NCI-H2196 treated with DMSO at 0.1 percent for 48 hours (cell line): Measurements from ENCODE around the gene SAMD11.
A peak's percentile ranks its signal among the peaks of the same experiment; 100 is the strongest.
"Not testable (repeated sequence)": the region's sequence is repeated elsewhere in the genome, so short reads cannot be mapped to it uniquely, and the experiment has no call there.

Experiments
- DNase-seq: peaks from one replicate; lab custom pipeline; 2025; ENCODE audit not compliant: unreplicated experiment; lab: John Stamatoyannopoulos, UW

The SAMD11 gene

DNA sequence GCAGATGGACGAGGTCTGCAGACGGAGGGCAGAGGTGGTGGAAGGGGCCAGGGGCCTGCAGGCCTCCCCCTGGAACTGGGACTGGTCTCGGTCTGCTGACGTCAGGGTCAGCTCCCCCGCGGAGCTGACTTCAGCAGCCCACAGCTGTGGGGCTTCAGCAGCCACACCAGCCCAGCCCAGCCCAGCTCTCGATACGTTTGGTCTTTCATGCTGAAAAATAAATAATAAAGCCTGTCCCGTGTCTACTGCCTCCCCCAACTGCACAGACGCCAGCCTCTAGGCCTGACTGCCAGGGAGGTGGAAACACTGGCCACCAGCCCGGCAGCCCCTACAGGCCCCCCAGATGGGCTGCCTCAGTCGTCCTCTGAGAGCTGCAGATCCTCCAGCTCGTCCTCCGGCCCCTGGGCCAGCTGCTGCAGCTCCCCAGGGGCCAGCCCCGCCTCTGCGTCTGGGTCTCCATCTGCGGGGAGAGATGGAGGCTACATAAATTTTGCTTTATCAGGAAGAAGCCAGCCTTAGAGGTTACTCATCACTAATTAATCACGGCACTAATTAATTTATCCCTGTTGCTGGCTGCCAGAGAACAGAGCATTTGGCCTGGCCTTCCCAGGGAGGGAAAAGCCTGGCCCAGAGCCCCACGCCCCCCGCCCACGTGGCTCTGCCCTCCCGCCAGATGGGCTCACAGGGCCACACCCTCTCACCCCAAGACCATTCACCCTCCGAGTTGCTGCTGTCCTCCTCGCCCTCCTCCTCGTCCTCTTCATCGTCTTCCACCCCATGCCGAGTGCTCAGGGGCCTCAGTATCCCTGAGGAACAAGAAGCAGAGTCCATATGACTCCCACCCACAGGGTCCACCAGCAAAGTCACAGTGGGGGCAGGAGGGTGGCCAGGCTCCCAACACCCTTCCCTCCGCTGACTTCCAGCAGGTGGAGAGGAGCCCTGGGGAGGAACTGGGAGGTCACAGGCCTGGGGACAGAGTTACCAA, 20.9 kb downstream of the SAMD11 start:
- DNase-seq = no peak

DNA sequence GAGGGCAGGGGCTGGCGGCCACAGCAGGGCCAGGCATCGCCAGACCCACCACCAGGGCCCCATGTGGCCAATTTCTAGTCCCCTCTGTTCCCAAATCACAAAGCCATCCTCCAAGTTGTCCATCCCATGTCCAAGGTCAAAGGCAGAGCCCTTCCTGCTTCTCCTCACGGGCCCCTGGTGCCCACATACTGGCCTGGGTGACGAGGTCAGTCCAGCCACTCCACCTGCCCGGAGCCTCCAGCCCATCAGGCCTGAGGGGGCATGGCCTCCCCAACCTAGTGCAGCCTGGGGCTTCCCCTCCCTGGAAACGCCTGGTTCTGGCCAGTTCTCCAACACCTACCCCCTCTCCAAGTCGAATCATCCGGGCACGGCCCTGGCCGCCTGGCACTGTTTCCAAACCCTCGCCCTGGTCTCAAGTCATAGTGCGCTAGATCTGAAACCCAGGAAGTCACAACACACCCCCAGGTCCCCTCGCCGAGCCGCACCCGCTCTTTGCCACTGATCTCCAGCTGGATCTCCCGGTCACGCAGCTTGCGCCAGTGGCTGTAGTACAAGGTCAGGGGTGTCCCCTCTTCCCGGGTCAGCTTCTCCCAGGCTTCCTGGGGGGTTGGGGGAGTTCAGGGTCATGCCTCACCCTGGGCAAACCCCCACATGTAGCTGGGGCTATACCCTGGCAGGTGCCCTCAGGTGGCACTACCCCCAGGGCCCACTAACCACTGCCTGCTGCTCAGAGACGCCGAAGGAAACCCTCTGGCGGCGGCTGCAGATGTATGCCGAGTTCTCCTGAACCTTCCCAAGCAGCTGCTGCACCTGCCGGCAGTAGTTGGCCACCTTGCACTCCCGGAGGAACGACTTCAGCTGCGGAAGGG, 22.2 kb downstream of the SAMD11 start:
- no peak for DNase-seq

DNA sequence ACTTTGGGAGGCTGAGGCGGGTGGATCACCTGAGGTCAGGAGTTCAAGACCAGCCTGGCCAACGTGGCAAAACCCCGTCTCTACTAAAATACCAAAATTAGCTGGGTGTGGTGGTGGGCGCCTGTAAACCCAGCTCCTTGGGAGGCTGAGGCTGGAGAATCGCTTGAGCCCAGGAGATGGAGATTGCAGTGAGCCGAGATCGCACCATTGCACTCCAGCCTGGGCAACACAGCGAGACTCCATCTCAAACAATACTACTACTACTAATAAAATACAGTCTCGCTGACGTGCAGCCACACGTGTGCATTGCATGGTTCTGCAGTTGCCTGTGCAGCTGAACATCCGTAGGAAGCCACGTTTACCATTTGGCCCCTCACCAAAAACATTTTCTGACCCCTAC, 23.1 kb downstream of the SAMD11 start:
- DNase-seq = not testable (repeated sequence)

DNA sequence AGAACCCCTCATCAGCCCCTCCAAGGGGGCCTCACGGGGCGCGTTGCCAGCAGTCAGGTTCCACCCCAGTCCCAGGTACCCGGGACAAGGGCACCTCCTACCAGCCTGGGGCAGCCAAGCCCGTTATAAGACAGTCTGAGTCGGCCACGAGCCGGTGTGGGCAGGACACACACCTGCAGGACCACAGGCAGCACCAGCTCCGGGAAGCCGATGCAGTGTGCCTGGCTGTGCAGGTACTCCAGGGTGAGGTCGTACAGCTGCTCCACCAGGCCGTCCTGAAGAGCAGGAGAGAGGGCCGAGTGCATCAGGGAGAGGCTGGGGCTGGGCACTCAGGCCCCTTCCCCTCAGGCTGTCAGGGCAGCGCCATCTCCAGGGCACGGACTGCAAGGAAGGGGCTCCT, 24.2 kb downstream of the SAMD11 start:
- no peak for DNase-seq

DNA sequence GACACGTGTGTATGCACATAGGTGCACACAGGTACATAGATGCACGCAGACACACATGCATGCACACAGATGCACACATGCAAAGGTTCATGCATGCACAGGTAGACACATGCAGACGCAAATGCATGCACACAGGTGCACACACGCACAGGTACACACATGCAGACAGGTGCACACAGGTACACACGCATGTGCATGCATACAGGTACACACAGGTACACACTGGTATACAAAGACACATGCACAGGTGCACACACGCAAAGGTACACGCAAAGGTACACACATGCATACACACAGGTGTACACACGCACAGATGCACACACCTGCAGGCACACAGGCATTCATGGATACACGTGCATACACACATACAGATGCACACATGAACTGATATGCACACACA, 26.5 kb downstream of the SAMD11 start:
- no peak for DNase-seq

DNA sequence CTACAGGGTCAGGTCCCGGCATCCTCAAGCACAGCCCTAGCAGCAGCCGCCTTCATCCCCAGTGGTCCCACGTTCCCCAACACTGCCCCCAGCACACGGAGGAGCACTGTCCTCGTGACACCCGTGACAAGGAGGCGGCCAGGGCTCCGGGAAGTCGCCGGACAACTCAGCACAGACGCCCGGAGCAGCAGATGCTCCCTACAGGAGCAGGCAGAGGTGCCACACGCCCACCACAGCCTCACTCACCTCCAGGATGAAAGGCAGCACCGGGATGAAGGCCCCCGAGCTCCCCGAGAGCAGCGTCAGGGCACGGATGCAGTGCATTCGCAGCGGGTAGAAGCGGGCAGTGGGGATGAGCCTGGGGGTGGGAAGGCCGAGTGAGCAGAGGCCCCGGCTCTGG, 27.2 kb downstream of the SAMD11 start:
- DNase-seq = no peak

DNA sequence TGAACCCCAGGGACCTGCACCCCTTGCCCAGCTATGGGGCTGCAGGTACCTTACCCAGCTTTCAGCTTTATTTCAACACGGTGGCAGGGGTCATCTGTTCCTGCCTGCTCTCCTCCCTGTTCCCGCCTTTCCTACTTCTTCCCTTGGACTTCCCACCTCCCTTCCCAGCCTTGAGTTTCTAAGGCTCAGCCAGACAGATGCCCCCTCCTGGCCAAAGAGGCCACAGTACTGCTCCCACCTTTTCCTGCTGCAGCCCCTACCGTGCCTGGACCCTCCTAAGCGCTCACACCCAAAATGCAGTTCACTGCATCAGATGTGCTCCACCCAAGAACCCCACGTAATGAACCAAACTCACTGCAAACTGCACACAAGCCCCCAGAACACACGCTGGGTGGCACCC, 27.6 kb downstream of the SAMD11 start:
- DNase-seq = no peak

DNA sequence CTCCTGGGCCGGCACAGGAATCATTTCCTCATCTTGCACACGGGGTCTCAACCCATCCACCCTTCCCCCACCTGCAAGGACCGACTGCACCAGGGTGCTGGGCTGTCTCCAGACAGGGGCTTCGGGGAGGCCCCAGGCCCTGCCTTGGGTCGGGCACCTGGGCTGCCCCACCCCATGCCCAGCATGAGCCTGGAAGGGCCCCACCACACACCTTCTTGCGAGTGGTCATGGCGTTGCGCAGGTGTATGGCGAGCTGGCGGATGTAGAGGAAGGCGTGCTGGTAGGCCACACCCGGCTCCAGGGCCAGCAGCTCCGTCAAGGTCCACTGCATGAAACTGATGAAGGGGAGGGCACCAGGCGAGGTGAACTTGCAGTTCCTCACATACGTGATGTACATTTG, 28.5 kb downstream of the SAMD11 start:
- no peak for DNase-seq

DNA sequence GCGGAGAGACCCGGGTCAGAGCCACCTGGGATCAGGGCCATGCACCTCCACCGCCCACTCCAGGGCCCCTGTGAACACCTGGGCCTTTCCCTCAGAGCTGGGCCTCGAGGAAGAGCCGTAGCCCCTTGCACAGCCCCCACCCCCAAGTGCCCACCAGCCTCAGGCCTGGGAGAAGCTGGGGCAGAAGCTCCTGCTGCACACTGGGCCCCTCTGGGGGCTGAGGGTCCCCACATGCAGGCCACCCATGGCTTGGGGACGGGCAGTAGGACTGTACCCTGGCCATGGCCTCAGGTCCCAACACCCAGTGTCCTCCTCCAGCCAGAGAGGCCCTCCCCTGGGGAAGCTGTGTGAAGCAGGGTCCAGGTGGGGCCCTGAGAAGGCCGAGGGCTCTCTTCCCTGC, 28.9 kb downstream of the SAMD11 start:
- DNase-seq = no peak

DNA sequence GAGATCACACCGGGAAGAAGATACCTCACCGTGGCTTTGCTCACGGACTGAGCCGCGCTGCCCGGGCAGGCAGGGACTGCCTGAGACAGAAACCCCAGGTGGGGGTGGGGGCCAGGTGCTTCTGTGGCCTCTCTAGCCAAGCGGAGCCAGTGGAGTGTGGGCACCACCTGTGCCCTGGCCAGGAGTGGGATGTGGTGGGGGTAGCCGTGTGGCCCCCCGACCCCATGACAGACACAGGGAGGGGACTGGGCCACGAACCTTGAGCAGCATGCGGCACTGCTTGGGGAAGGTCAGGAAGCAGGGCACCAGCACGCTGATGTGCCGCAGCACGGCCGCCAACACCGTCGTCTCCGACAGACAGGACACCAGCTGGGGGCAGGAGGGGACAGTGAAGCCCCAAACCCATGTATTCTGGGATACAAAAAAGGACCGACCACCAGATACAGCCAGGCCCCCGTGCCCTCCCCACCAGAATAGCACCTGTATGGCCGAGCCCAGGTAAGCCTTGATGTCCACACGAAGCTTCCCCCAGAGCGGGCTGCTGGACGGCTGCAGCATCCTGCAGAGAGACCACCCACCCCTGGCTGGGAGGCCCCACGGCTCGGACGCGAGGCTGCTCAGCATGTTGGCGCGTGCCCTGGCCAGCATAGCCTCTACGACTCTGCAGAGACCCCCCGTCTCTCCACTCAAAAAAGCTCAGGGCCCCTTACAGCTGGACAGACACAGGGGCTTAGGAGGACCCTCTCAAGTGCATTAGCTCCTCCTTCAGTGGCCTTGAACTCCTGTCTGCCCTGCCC, 30.0 kb downstream of the SAMD11 start:
- no peak for DNase-seq

DNA sequence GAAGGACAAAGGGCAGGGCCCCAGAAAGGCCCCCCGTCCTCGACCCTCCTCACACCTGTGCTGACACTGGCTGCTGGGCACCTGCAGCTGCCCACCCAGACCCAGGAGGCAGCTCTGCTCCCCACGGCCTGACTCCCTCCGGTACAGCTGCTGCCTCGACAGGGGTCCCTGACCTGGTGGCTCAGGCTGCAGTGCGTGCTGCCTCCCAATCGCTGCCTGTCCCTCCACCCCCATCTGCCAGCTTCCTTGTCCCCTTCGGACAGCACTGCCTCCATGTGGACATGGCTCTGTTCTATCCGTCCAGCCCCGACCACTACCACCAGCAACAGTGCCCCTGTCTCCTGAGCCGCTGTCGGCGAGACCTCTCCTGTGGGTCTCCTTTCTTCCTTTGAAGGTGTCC, 31.2 kb downstream of the SAMD11 start:
- DNase-seq = no peak

DNA sequence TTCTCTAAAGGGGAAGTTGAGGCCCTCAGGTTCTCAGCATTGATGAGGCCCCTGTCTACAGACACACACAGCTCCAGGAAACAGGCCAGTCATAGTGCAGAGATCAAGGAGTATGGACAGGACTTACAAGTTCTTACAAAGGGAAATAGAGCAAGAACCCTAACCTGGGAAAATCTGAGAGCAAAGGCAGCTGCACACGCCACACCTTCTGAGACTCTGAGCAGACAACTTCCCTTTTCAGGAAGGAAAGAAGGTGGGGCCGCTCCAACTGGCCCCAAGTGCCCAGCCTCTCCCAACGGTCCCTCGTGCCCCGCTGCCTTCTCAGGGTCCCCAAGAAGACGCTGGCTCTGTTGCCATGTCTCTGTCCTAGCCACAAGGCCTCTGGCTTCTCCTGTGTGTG, 31.8 kb downstream of the SAMD11 start:
- DNase-seq = no peak

DNA sequence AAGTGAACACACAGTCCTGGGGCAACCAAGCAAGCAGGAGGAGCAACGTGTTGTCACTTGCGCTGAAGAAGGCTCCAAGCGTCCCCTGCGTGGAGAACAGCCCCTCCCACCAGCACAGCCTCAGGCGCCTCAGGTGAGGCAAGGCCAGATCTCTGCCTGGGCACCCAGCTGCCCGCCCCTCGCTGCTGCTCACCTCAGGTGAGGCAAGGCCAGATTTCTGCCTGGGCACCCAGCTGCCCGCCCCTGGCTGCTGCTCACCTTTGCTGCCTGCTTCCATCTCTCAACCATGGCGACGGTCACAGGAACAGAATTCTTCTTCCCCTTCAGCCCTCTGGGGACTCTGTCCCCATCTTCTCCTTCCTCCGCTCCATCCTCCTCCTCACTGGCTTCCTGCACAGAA, 32.9 kb downstream of the SAMD11 start:
- DNase-seq = no peak

DNA sequence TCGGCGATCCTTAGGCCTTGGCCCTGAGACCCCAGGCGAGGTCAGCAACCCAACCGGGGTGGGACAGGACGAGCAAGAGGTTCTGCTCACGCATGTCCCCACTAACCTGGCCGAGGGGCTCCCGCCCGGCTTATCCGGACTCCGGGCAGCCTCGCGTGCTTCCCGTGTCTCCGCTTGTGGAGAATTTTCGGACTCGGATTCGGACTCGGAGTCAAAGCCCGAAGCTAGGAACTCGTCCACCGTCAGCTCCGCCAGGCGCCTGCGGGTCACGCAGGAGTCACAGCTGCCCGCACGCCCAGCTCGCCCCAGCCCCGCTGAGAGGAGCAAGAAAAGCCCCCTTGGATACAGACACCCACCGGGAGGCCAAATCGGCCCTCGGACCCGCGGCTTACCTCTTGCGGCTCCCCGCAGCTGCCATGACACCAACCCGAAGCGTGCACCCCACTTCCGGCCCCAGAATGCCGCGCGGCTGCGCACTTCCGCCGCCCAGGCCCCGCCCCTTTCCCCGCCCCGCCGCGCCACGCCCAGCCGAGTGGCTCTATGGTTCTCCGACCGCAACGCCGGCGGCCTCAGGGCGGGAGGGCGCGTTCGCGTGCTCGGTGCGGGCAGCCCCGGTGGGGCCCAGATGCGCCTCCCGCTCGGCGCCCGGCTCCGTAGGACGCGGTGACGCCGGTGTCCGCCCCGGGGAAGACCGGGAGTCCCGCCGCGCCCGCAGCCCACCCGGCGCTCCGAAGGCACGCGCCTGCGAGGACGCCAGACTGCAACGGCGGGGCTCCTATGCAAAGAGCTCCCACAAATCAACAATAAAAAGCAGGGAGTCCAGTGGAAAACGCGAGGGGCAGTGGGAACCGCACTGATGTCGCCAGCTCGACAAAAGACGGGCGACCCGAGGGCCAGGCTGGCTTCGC, 35.4 kb downstream of the SAMD11 start, which contains the start of gene NOC2L:
Gene NOC2L (minus strand): TSS at position 434 of the 908 bp plus-strand sequence. CDS start 16 bp downstream, at position 418.
- DNase-seq = peak; percentile 60

DNA sequence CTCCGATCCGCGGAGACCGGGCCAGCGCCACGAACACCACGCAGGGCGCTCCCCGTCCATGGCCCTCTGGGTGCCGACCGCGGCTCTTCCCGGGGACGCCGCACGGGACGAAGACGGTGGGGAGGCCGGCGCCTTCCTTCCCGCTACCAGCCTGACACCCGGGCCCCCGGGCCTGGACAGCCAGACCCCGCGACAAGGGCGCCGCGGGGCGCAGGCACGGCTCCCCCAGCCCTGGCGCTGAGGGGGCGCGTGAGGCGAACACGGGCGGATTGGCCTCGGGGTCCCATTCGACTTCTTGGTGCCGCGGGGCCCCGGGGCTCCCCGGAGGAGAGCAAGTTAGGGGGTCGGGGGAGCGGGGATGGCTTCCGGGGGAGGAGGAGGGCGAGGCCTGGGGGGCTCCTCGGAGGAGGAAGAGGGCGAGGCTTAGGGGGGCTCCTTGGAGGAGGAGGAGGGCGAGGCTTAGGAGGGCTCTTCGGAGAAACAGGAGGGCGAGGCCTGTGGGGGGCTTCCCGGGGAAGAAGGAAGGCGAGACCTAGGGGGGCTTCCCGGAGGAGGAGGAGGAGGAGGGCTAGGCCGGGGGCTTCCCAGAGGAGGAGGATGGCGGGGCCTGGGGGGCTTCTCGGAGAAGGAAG, 36.1 kb downstream of the SAMD11 start:
- DNase-seq = no peak

DNA sequence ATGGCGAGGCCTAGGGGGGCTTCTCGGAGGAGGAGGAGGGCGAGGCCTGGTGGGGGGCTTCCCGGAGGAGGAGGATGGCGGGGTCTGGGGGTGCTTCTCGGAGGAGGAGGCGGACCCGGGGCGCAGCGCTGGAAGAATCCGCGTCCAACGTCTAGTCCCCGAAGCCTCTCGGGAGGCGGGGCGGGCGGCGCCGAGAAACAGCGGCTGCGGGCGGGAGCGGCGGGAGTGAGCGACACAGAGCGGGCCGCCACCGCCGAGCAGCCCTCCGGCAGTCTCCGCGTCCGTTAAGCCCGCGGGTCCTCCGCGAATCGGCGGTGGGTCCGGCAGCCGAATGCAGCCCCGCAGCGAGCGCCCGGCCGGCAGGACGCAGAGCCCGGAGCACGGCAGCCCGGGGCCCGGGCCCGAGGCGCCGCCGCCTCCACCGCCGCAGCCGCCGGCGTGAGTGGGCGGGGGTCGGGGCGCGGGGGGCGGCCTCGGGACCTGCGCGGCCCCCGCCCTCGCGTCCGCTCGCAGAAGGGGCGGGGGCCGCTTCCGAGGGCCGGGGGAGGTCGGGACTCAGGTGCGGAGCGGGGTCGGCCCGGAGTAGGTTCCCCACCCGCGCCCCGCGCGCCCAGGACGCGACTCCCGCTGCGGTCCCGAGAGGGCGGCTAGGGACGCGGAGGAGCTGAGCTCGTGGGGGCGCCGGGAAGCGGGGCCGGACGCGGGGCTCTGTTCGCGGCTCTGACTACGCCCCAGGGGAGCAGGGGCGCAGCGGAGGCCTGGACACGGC, 36.8 kb downstream of the SAMD11 start, which contains the start of gene KLHL17:
Gene KLHL17 (plus strand): TSS at position 222 of the 769 bp plus-strand sequence. CDS start 110 bp downstream, at position 332.
- peak; percentile 19 for DNase-seq

DNA sequence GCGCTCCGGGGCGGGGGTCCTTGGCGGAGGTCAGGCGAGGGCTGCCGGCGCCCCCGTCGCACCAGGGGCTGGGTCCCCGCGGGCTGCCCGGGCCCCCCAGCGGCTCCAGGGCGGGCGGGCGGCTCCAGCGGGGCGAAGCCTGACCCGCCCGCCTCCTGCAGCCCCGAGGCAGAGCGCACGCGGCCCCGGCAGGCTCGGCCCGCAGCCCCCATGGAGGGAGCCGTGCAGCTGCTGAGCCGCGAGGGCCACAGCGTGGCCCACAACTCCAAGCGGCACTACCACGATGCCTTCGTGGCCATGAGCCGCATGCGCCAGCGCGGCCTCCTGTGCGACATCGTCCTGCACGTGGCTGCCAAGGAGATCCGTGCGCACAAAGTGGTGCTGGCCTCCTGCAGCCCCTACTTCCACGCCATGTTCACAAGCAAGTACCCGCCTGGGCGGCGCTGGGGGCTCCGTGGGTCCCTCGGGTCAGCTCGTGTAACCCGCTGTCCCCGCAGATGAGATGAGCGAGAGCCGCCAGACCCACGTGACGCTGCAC, 37.5 kb downstream of the SAMD11 start:
- DNase-seq = no peak
